K562 (cell line): ENCODE data around the gene LRRC25. TPM values are rescaled to one million over a fixed set of nuclear protein-coding genes. Genes with fewer than 3 reads are reported as not detected.
A peak's percentile ranks its signal among the peaks of the same experiment; 100 is the strongest.

ENCODE experiments used
- ATAC-seq: fragments of 200-7000 bp; cut with Tn5 transposase; 3 replicates; pipeline ENCODE4 v1.9.1; 2020; ENCODE audit warnings: moderate library complexity
- BruUV-seq: library from RNA; stranded (reverse); fragments of 400-500 nt; replicated peaks from 2 replicates; lab custom pipeline; 2021; lab: Mats Ljungman, UMichigan
- CTCF ChIA-PET: fragments of 300-600 bp; formaldehyde crosslinking; extraction: SDS; loops from one replicate; lab custom pipeline; 2021; ENCODE audit warnings: low intra/inter-chr PET ratio; lab: Yijun Ruan, JAX
- POLR2A ChIA-PET: fragments of 300-600, 350-650 bp; sonication (Branson Sonifier 250); formaldehyde crosslinking; extraction: SDS; loops from one replicate; lab custom pipeline; 2021; ENCODE audit warnings: antibody characterized with exemption, inconsistent platforms; lab: Yijun Ruan, JAX
- DNase-seq, 4 experiments: peaks; one replicate each; pipeline versions ENCODE4 v3.0.0 to v3.0.0-alpha.2; 2011 to 2018; ENCODE audit warnings: low spot score in 3 of 4, mixed read lengths in 3 of 4; ENCODE audit errors: extremely low read depth in 1 of 4
- FAIRE-seq: peaks from 2 replicates; lab custom pipeline; 2011; peaks lifted over from hg19 to GRCh38; lab: Jason Lieb, UNC
- H2AFZ ChIP-seq: 2 replicates; pipeline ENCODE4 v1.6.0; 2011; ENCODE audit warnings: low read depth, low read length, control low read depth, inconsistent platforms
- H3K27ac ChIP-seq: fragments of 200-600 bp; 3 replicates; pipeline ENCODE4 v1.8.0; 2011; ENCODE audit warnings: low read depth, mild to moderate bottlenecking, control low read depth, inconsistent platforms, low read length, moderate library complexity, mixed read lengths; ENCODE audit errors: extremely low read depth
- H3K27me3 ChIP-seq, 2 experiments: fragments of 300-600 bp in 1 of 2; 2 replicates in 1 of 2; 3 replicates in 1 of 2; pipeline versions ENCODE4 v1.6.0 to v1.8.0; 2011; ENCODE audit warnings: inconsistent platforms in 2 of 2, low read length in 2 of 2, mild to moderate bottlenecking in 1 of 2, mixed read lengths in 1 of 2, moderate library complexity in 1 of 2; ENCODE audit not compliant: control insufficient read depth in 2 of 2, insufficient read depth in 2 of 2
- H3K36me3 ChIP-seq: fragments of 300-600 bp; 3 replicates; pipeline ENCODE4 v1.8.0; 2011; ENCODE audit warnings: mild to moderate bottlenecking, low read length, inconsistent platforms; ENCODE audit not compliant: control insufficient read depth, insufficient read depth
- H3K4me1 ChIP-seq, 2 experiments: fragments of 200-600 bp in 1 of 2; replicated peaks in 1 of 2; 2 replicates in 1 of 2; 3 replicates in 1 of 2; pipeline versions ENCODE4 v1.5.1 to v1.8.0; 2011; ENCODE audit warnings: inconsistent platforms in 2 of 2, low read length in 2 of 2, mild to moderate bottlenecking in 1 of 2, mixed read lengths in 1 of 2, moderate library complexity in 1 of 2; ENCODE audit not compliant: control insufficient read depth in 2 of 2, insufficient read depth in 2 of 2
- H3K4me2 ChIP-seq: 2 replicates; pipeline ENCODE4 v1.6.1; 2011; ENCODE audit warnings: low read length, control low read depth, inconsistent platforms, mixed read lengths; ENCODE audit not compliant: insufficient read depth
- H3K4me3 ChIP-seq: fragments of 200-600 bp; sonication (generic), shearing (Covaris generic); 2 replicates; pipeline ENCODE4 v1.5.1; 2016; ENCODE audit warnings: control low read depth, inconsistent platforms
- H3K79me2 ChIP-seq: fragments of 200-600 bp; 3 replicates; pipeline ENCODE4 v1.8.0; 2011; ENCODE audit warnings: low read length, inconsistent platforms; ENCODE audit not compliant: control insufficient read depth, insufficient read depth
- H3K9ac ChIP-seq, 2 experiments: 2 replicates each; pipeline versions ENCODE4 v1.6.0 to v1.6.1; 2011; ENCODE audit warnings: low read depth in 2 of 2, low read length in 2 of 2, control low read depth in 1 of 2, inconsistent platforms in 1 of 2, mild to moderate bottlenecking in 1 of 2, mixed read lengths in 1 of 2; ENCODE audit not compliant: insufficient read depth in 1 of 2
- H3K9me1 ChIP-seq: one replicate; pipeline ENCODE4 v1.6.0; 2011; ENCODE audit warnings: inconsistent platforms, mild to moderate bottlenecking, low read length, moderate library complexity; ENCODE audit not compliant: control insufficient read depth, insufficient read depth
- H3K9me3 ChIP-seq: replicated peaks from 2 replicates; pipeline ENCODE4 v1.5.1; 2011; ENCODE audit warnings: low read depth, low read length, inconsistent platforms; ENCODE audit not compliant: control insufficient read depth, insufficient read depth
- H4K20me1 ChIP-seq: replicated peaks from 2 replicates; pipeline ENCODE4 v1.6.1; 2011; ENCODE audit warnings: low read length, inconsistent platforms, mixed read lengths; ENCODE audit not compliant: control insufficient read depth, insufficient read depth
- CREM ChIP-seq: IDR thresholded peaks from 2 replicates; pipeline ENCODE4 v1.6.1; 2014; ENCODE audit warnings: antibody characterized with exemption, low read depth
- FOXK1 ChIP-seq: sonication (generic); formaldehyde crosslinking; IDR thresholded peaks from 2 replicates; pipeline ENCODE4 v1.8.0; 2022; ENCODE audit warnings: missing genetic modification reagents, mild to moderate bottlenecking, borderline replicate concordance
- GABPA ChIP-seq: fragments of 200-800 bp; sonication (Bioruptor generic); conservative IDR thresholded peaks from 2 replicates; pipeline ENCODE4 v1.6.1; 2016; ENCODE audit warnings: low read depth, missing genetic modification characterization, missing compliant biosample characterization
- HDGF ChIP-seq: fragments of 450-650 bp; IDR thresholded peaks from 2 replicates; pipeline ENCODE4 v1.6.1; 2016
- KLF1 ChIP-seq: fragments of 450-650 bp; IDR thresholded peaks from 2 replicates; pipeline ENCODE4 v1.6.1; 2016; ENCODE audit warnings: missing genetic modification characterization, missing compliant biosample characterization
- TEAD1 ChIP-seq, 2 experiments: fragments of 450-650 bp in 1 of 2; sonication (generic) in 1 of 2; formaldehyde crosslinking; IDR thresholded peaks; 2 replicates each; pipeline versions ENCODE4 v1.4.0 to v1.8.0; 2020 to 2022; ENCODE audit warnings: mild to moderate bottlenecking in 2 of 2, missing genetic modification reagents in 1 of 2
- ZBTB40 ChIP-seq, 2 experiments: fragments of 450-650 bp in 1 of 2; sonication (generic) in 1 of 2; formaldehyde crosslinking in 1 of 2; IDR thresholded peaks; 2 replicates each; pipeline versions ENCODE4 v1.7.1 to v1.9.0; 2016 to 2022; ENCODE audit warnings: inconsistent platforms in 1 of 2, mild to moderate bottlenecking in 1 of 2, missing genetic modification reagents in 1 of 2
- ZNF143 ChIP-seq: sonication (generic); formaldehyde crosslinking; IDR thresholded peaks from 2 replicates; pipeline ENCODE4 v1.9.0; 2022; ENCODE audit warnings: mild to moderate bottlenecking, missing genetic modification reagents
- WGBS: fragments of 100-300 bp; shearing (Covaris generic); methylation state at CpG from one replicate; pipeline ENCODE4 v1.1.6; 2016; ENCODE audit warnings: low coverage, mixed read lengths; ENCODE audit not compliant: insufficient coverage; ENCODE audit errors: missing lambda C conversion rate; 5-methylcytosine and 5-hydroxymethylcytosine counted together
- in situ Hi-C: fragments of 300-500 bp; cut with MboI; formaldehyde crosslinking; loops from 4 replicates; pipeline ENCODE4 v1.15.0; 2018; ENCODE audit warnings: inconsistent platforms, mixed read lengths
- intact Hi-C: fragments of 100-400 bp; cut with micrococcal nuclease; formaldehyde crosslinking; loops from 2 replicates; pipeline ENCODE4 v1.14.2; 2022
- polyA plus RNA-seq, 8 experiments: library from polyadenylated mRNA; depleted of rRNA in 4 of 8; stranded (reverse) in 5 of 8; unstranded in 3 of 8; fragments of >200 nt; fragmentation: Nextera tagmentation in 2 of 8; fragmentation: Illumina TruSeq in 1 of 8; extraction: Ambion mirVana in 2 of 8; extraction: Trizol in 1 of 8; gene quantifications; 2 replicates each; pipeline versions ENCODE4 v1.2.1 to v1.2.3, GENCODE V29; 2011 to 2014; ENCODE audit warnings: inconsistent platforms in 1 of 8, missing spikeins in 1 of 8
- total RNA-seq, 7 experiments: library from RNA; depleted of rRNA in 6 of 7; stranded (reverse); fragments of >200 nt in 6 of 7; fragmentation: Illumina TruSeq in 2 of 7; extraction: Trizol in 2 of 7; gene quantifications; 2 replicates each; pipeline versions ENCODE4 v1.2.1 to v1.2.3, GENCODE V29; 2011 to 2021; ENCODE audit warnings: low replicate concordance in 1 of 7
- TF ChIP-seq, protein P1 (sequence below): sonication (generic); formaldehyde crosslinking; IDR thresholded peaks from 2 replicates; pipeline ENCODE4 v1.8.1; 2023; ENCODE audit warnings: mild to moderate bottlenecking, missing genetic modification reagents, moderate library complexity

The LRRC25 gene
- total and polyA plus RNA-seq, 9 of the 15 experiments (the other 6 are each of a cell fraction or from before 2014, with no cell fraction given): 0.07 to 0.36 (median 0.10) TPM; not detected in 3

DNA sequence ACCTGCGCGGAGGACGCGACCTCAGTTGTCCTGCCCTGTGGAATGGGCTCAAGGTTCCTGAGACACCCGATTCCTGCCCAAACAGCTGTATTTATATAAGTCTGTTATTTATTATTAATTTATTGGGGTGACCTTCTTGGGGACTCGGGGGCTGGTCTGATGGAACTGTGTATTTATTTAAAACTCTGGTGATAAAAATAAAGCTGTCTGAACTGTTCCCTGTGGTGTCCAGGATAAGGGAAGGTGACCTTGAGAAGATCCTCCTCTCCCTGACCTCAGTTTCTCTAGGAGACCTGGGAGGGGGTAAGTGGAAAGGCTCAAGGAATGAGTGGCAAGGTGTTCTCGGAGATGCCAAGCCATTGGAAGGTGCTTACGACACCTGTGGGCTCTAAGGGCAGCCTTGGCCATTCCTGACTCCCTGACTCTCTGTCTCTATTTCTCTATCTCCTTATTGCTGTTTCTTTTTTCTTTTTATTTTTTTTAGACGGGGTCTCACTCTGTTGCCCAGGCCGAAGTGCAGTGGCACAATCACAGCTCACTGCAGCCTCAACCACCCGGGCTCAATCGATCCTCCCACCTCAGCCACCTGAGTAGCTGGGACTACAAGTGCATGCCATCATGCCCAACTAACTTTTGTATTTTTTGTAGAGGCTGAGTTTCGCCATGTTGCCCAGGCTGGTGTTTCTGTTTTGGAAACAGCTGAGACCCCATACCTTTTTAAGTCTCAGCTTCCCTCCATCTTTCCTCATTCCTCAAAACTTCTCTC, 8.3 kb downstream of the LRRC25 start:
- Histone ChIP-seq H3K4me3 (peak overlapping the region; percentile 89), H3K4me2 (peak overlapping the region; percentile 94), H3K36me3 (peaks cover 32% of the 10 kb centered on the region; the same call in 2 of the 3 replicates), H3K9ac (peak overlapping the region; percentile 90 to 93), H2AFZ (0 out of 2 replicates have a peak overlapping the region, but pooled peaks have one; percentile 2), H3K9me3 (no peaks in the 10 kb centered on the region), H3K79me2 (peaks cover 32% of the 10 kb centered on the region), H3K9me1 (no peaks in the 10 kb centered on the region), H3K27ac (peak overlapping the region; percentile 84; the same call in 2 of the 3 replicates), H3K27me3 (no peaks in the 10 kb centered on the region), H4K20me1 (peaks cover 19% of the 10 kb centered on the region), H3K4me1 (peaks cover 17 to 46% of the 10 kb centered on the region in 2 experiments)
- DNase-seq: peak in 1 of 4 experiments; percentile 15
- CTCF ChIA-PET: interaction anchor here (1.7 kb wide), 1 partner anchor 30 kb away, joined by 5 read pairs; the partner anchor contains the start of gene SSBP4
- BruUV-seq: no TSS peak
- ATAC-seq: no peak
- FAIRE-seq: no peak
- POLR2A ChIA-PET: interaction anchor here (0.6 to 8.1 kb wide), 37 partner anchors 8 to 959 kb away, joined by 3 to 244 read pairs (median 5); partner anchors contain the start of genes JUND, LRRC25, LSM4 and MPV17L2
- WGBS: 79% methylated on average over 13 of the region's 13 CpGs
- intact Hi-C loops: loop anchor here (5.0 kb wide), 1 partner anchor 42 kb away; no protein-coding TSS in a partner anchor
- in situ Hi-C loops: no loop called here
- TF ChIP-seq, protein P1, sequence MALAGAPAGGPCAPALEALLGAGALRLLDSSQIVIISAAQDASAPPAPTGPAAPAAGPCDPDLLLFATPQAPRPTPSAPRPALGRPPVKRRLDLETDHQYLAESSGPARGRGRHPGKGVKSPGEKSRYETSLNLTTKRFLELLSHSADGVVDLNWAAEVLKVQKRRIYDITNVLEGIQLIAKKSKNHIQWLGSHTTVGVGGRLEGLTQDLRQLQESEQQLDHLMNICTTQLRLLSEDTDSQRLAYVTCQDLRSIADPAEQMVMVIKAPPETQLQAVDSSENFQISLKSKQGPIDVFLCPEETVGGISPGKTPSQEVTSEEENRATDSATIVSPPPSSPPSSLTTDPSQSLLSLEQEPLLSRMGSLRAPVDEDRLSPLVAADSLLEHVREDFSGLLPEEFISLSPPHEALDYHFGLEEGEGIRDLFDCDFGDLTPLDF (CRISPR knock-in tag): peak; percentile 42; the same call in 1 of the 2 replicates
- TF ChIP-seq GABPA (tag) (no peak), TEAD1 (CRISPR knock-in tag; IDR thresholded peaks at IDR 0.05) (0 out of 4 replicates have a peak, but pooled peaks of 1 of the 2 experiments have one; percentile 1), HDGF (no peak), FOXK1 (CRISPR knock-in tag) (0 out of 2 replicates have a peak, but pooled peaks have one; percentile 29), ZNF143 (CRISPR knock-in tag) (0 out of 2 replicates have a peak, but pooled peaks have one; percentile 46), ZBTB40 (IDR thresholded peaks at IDR 0.05) (no peak), ZBTB40 (CRISPR knock-in tag; IDR thresholded peaks at IDR 0.05) (no peak), CREM (no peak), KLF1 (tag) (no peak)
